Transverse colon (tissue), 4 donors: Measurements from ENCODE around the gene KRT78. TPM values are rescaled to one million over a fixed set of nuclear protein-coding genes. Genes with fewer than 3 reads are reported as not detected.

Experiments
- DNase-seq: peaks from one replicate; pipeline ENCODE4 v3.0.0-alpha.2; 2019
- H3K27ac ChIP-seq, 4 donors: fragments of 200-600 bp; sonication (generic); 2 replicates each; pipeline ENCODE4 v1.5.1; 2016 to 2018; ENCODE audit warnings: inconsistent platforms in 4 of 4
- H3K27me3 ChIP-seq: fragments of 200-600 bp; sonication (generic); 2 replicates; pipeline ENCODE4 v1.5.1; 2017; ENCODE audit warnings: inconsistent platforms
- H3K36me3 ChIP-seq, 4 donors: fragments of 200-600 bp; sonication (generic); 2 replicates each; pipeline ENCODE4 v1.5.1; 2017 to 2019; ENCODE audit warnings: inconsistent platforms in 4 of 4
- H3K4me1 ChIP-seq, 4 donors: fragments of 200-600 bp; sonication (generic); 2 replicates each; pipeline ENCODE4 v1.5.1; 2017 to 2020; ENCODE audit warnings: inconsistent platforms in 4 of 4
- H3K4me3 ChIP-seq, 4 donors: fragments of 200-600 bp; sonication (generic); 1 replicate in 1 of 4; 2 replicates in 3 of 4; pipeline versions ENCODE4 v1.5.1 to v1.6.1; 2017 to 2019; ENCODE audit warnings: inconsistent platforms in 4 of 4
- H3K9me3 ChIP-seq, 2 donors: fragments of 200-600 bp; sonication (generic); 2 replicates each; pipeline ENCODE4 v1.5.1; 2017 to 2019; ENCODE audit warnings: inconsistent platforms in 2 of 2
- EP300 ChIP-seq: sonication (generic); formaldehyde crosslinking; IDR thresholded peaks from one replicate; pipeline ENCODE4 v1.6.1; 2017; ENCODE audit warnings: antibody characterized with exemption, low read depth
- POLR2A ChIP-seq: fragments of 450-650 bp; IDR thresholded peaks from one replicate; pipeline ENCODE4 v1.6.1; 2016; ENCODE audit warnings: antibody characterized with exemption, mild to moderate bottlenecking, moderate library complexity
- POLR2AphosphoS5 ChIP-seq, 3 donors: sonication (generic); formaldehyde crosslinking; IDR thresholded peaks; one replicate each; pipeline ENCODE4 v1.6.1; 2016; ENCODE audit warnings: antibody characterized with exemption in 3 of 3
- WGBS, 2 donors: methylation state at CpG; one replicate each; pipeline ENCODE4 v1.1.5; 2018; ENCODE audit warnings: low coverage in 1 of 2; 5-methylcytosine and 5-hydroxymethylcytosine counted together
- in situ Hi-C, 4 donors: fragments of 200-750 bp; cut with MboI; loops; one replicate each; pipeline versions ENCODE4 v1.15.0 to v1.15.1; 2017; ENCODE audit warnings: low sequenced_read_pairs in 3 of 4, low pct_ligation_motif_present in 1 of 4, low pct_unique_long_range_greater_than_20kb in 1 of 4
- intact Hi-C: fragments of 100-400 bp; cut with DNase I; formaldehyde crosslinking; loops from one replicate; pipeline ENCODE4 v1.15.1; 2023; ENCODE audit warnings: low total_unique reads
- total RNA-seq, 4 donors: library from RNA; depleted of rRNA; stranded (reverse); fragments of >200 nt; gene quantifications; one replicate each; pipeline ENCODE4 v1.1.0, GENCODE V29; 2016
- TF ChIP-seq, protein P1 (sequence below), 5 experiments: fragments of 200-600 bp in 3 of 5; fragments of 450-650 bp in 2 of 5; sonication (generic) in 3 of 5; IDR thresholded peaks; 1 replicate in 2 of 5; 2 replicates in 3 of 5; pipeline ENCODE4 v1.5.1; 2016 to 2017; ENCODE audit warnings: antibody characterized with exemption in 5 of 5, inconsistent platforms in 3 of 5, mild to moderate bottlenecking in 2 of 5, moderate library complexity in 1 of 5

KRT78 gene
- total RNA-seq, 4 donors from 2014 or later: not detected

DNA sequence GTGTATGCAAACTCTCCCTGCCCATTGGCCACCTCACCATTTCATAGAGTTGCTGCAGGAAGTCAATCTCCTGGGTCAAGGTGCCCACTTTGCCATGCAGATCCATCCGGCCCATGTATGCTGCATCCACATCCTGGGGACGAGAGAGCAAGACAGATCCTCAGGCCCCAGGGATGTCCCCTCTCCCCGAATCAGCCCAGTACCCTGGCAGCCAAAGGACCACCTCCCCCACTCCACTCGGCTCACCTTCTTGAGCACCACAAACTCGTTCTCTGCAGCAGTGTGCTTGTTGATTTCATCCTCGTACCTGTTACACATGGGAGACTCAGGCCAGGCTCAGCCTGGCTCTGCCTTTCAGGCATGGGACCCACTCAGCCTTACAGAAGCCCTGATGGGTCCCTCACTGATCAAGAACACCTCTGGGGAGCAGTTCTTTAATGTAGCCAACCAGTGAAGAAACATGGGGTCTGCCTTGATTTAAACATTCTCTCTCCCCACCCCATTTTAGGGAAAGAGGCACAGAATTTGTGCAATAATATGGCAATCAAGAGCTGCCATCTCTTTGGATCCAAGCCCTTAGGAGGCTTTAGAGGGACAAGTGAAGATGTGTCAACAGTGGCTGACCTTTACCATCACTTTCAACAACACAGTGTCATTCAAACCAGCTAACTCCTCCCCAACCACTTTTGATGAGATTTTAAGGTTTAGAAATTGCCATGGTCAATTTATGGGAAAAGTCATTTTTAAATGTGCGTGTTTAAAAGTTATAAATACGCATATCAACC, 18.6 kb downstream of the KRT78 start:
- no peak for TF ChIP-seq POLR2AphosphoS5 (IDR thresholded peaks at IDR 0.05)
- TF ChIP-seq, protein P1, sequence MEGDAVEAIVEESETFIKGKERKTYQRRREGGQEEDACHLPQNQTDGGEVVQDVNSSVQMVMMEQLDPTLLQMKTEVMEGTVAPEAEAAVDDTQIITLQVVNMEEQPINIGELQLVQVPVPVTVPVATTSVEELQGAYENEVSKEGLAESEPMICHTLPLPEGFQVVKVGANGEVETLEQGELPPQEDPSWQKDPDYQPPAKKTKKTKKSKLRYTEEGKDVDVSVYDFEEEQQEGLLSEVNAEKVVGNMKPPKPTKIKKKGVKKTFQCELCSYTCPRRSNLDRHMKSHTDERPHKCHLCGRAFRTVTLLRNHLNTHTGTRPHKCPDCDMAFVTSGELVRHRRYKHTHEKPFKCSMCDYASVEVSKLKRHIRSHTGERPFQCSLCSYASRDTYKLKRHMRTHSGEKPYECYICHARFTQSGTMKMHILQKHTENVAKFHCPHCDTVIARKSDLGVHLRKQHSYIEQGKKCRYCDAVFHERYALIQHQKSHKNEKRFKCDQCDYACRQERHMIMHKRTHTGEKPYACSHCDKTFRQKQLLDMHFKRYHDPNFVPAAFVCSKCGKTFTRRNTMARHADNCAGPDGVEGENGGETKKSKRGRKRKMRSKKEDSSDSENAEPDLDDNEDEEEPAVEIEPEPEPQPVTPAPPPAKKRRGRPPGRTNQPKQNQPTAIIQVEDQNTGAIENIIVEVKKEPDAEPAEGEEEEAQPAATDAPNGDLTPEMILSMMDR (IDR thresholded peaks at IDR 0.05): no peak
- no peak for TF ChIP-seq EP300
- TF ChIP-seq POLR2A: no peak
- Histone ChIP-seq H3K9me3 (no peaks in the 10 kb centered on the region), H3K4me1 (no peaks in the 10 kb centered on the region), H3K36me3 (no peaks in the 10 kb centered on the region), H3K27me3 (no peaks in the 10 kb centered on the region), H3K4me3 (no peak overlapping the region), H3K27ac (no peak overlapping the region)
- DNase-seq: no peak
- in situ Hi-C loops: no loop called here
- whole genome bisulfite sequencing, 2 donors: 70 to 84% methylated on average over 4 to 8 of the region's 8 CpGs
- intact Hi-C loops: no loop called here

DNA sequence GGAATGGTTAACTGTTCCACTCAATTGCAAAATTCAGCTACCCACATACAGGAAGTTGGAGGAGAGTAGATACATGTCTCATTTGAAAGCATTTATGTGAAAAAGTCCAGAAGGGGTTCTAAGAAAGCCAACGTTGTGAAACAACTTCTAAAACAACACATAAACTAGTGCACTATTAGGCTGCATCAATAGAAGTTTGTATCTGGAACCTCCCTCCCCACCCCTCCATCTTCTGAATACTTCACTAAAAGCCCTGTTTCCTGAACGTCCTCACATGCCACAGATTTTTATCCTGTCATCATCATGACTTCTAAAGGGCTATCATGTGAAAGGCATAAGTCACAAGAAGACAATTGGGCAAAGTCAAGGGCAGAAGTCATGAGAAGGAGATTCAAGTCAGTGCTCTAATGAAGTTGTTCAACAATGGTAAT, 20.2 kb downstream of the KRT78 start:
- intact Hi-C loops (no loop called here), in situ Hi-C loops (no loop called here)
- Histone ChIP-seq H3K4me3 (no peak overlapping the region), H3K27ac (no peak overlapping the region), H3K9me3 (no peaks in the 10 kb centered on the region), H3K36me3 (no peaks in the 10 kb centered on the region), H3K27me3 (no peaks in the 10 kb centered on the region), H3K4me1 (no peaks in the 10 kb centered on the region)
- DNase-seq: no peak
- 0 to 32% methylated on average over 2 of the region's 2 CpGs for WGBS, 2 donors
- TF ChIP-seq, protein P1 (IDR thresholded peaks at IDR 0.05): no peak
- TF ChIP-seq POLR2A (no peak), EP300 (no peak), POLR2AphosphoS5 (IDR thresholded peaks at IDR 0.05) (no peak)

DNA sequence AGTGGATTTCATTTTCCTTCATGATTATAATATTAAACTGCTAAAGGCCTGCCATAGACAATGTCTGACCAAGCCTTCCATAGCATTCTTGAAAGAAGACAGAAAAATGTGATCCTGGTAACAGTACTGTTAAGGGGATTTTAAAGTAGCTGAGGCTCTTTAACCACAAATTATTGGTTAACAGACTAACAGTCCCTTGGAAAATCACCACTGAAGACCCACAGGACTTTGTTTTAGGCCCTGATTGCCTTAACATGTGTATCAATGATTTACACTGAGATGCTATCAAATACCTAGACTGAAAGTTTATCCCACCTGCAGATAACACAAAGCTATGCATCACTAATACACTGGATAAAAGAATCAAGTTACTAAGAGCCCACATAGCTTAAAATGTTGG, 20.6 kb downstream of the KRT78 start:
- DNase-seq: no peak
- TF ChIP-seq EP300: no peak
- no peak for TF ChIP-seq POLR2AphosphoS5 (IDR thresholded peaks at IDR 0.05)
- TF ChIP-seq, protein P1 (IDR thresholded peaks at IDR 0.05): no peak
- TF ChIP-seq POLR2A: no peak
- Histone ChIP-seq H3K4me3 (no peak overlapping the region), H3K9me3 (no peaks in the 10 kb centered on the region), H3K27ac (no peak overlapping the region), H3K4me1 (no peaks in the 10 kb centered on the region), H3K36me3 (no peaks in the 10 kb centered on the region), H3K27me3 (no peaks in the 10 kb centered on the region)
- intact Hi-C loops: no loop called here
- in situ Hi-C loops: no loop called here

DNA sequence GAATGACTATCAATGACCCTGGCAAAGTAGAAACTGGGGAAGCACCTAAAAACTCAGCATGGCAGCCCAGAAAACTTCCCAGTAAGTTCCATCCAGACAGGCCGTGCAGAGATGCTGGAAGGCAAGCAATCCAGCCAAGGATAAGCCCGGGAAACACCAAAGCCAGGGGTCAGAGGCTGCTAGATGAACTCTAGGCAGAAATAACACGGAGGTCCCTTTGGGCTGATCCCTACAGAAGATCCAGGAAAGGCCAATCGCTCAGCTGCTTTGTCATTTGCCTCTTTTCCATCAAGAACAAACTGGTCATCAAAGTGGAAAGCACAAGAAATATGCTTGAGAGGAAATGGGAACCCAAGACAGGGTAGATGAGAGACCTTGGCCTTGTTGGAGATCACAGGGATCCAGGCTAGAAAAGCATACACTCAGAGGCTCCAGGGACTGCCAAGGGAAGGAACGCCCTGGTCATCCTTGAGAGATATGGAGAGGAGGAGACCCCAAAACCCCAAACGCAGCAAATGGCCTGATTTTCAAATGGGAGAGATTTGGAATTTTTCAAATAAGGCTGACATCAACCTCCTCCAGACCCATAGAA, 21.2 kb downstream of the KRT78 start:
- Histone ChIP-seq H3K27ac (no peak overlapping the region), H3K36me3 (no peaks in the 10 kb centered on the region), H3K4me3 (no peak overlapping the region), H3K4me1 (no peaks in the 10 kb centered on the region), H3K27me3 (no peaks in the 10 kb centered on the region), H3K9me3 (no peaks in the 10 kb centered on the region)
- intact Hi-C loops: no loop called here
- in situ Hi-C loops: no loop called here
- 50 to 79% methylated on average over 2 to 6 of the region's 6 CpGs for WGBS, 2 donors
- TF ChIP-seq EP300 (no peak), POLR2A (no peak), POLR2AphosphoS5 (IDR thresholded peaks at IDR 0.05) (no peak)
- TF ChIP-seq, protein P1 (IDR thresholded peaks at IDR 0.05): no peak
- DNase-seq: no peak
